CD4-positive, alpha-beta memory T cell (primary cell): ENCODE data around the gene TRPM5. TPM values are rescaled to one million over a fixed set of nuclear protein-coding genes. Genes with fewer than 3 reads are reported as not detected.

Experiments
- CTCF ChIA-PET: fragments of 350-600 bp; sonication (Branson Sonifier 250); formaldehyde crosslinking; loops from one replicate; lab custom pipeline; 2021; ENCODE audit warnings: inconsistent platforms; ENCODE audit not compliant: partially characterized antibody; lab: Charles Lee
- POLR2A ChIA-PET: fragments of 350-600 bp; sonication (Branson Sonifier 250); formaldehyde crosslinking; loops from one replicate; lab custom pipeline; 2021; ENCODE audit not compliant: partially characterized antibody; lab: Charles Lee
- DNase-seq, 5 donors: peaks; one replicate each; pipeline versions ENCODE4 v3.0.0 to v3.0.0-alpha.2; 2020 to 2022; ENCODE audit warnings: mixed read lengths in 1 of 5
- H3K27ac ChIP-seq: one replicate; pipeline ENCODE4 v1.7.0; 2013; ENCODE audit warnings: low read depth, low read length
- H3K27me3 ChIP-seq: 2 replicates; pipeline ENCODE4 v1.7.0; 2013; ENCODE audit warnings: mild to moderate bottlenecking, low read length, moderate library complexity; ENCODE audit not compliant: insufficient read depth
- H3K36me3 ChIP-seq: 2 replicates; pipeline ENCODE4 v1.7.0; 2013; ENCODE audit warnings: mild to moderate bottlenecking, low read length, moderate library complexity; ENCODE audit not compliant: insufficient read depth
- H3K4me1 ChIP-seq: 2 replicates; pipeline ENCODE4 v1.7.0; 2013; ENCODE audit warnings: mild to moderate bottlenecking, low read length, moderate library complexity; ENCODE audit not compliant: insufficient read depth
- H3K4me3 ChIP-seq, 2 donors: one replicate each; pipeline ENCODE4 v1.7.0; 2013; ENCODE audit warnings: low read length in 2 of 2, mild to moderate bottlenecking in 1 of 2
- H3K9me3 ChIP-seq, 2 donors: one replicate each; pipeline ENCODE4 v1.7.0; 2013; ENCODE audit warnings: low read length in 2 of 2, control low read depth in 1 of 2; ENCODE audit not compliant: control insufficient read depth in 1 of 2
- H3K27ac Mint-ChIP-seq, 7 donors: one replicate each; pipeline ENCODE4 v1.8.0; 2020 to 2021; ENCODE audit warnings: mixed read lengths in 7 of 7, mild to moderate bottlenecking in 6 of 7, inconsistent platforms in 3 of 7, moderate library complexity in 3 of 7
- H3K27me3 Mint-ChIP-seq, 2 donors: one replicate each; pipeline ENCODE4 v1.8.0; 2020 to 2021; ENCODE audit warnings: mixed read lengths in 2 of 2
- H3K36me3 Mint-ChIP-seq, 2 donors: one replicate each; pipeline ENCODE4 v1.8.0; 2020 to 2021; ENCODE audit warnings: mixed read lengths in 2 of 2, inconsistent platforms in 1 of 2, mild to moderate bottlenecking in 1 of 2
- H3K4me1 Mint-ChIP-seq, 4 donors: one replicate each; pipeline ENCODE4 v1.8.0; 2020 to 2021; ENCODE audit warnings: mixed read lengths in 4 of 4, mild to moderate bottlenecking in 1 of 4
- H3K4me3 Mint-ChIP-seq, 8 donors: one replicate each; pipeline ENCODE4 v1.8.0; 2020 to 2021; ENCODE audit warnings: mixed read lengths in 8 of 8, mild to moderate bottlenecking in 7 of 8, moderate library complexity in 6 of 8, inconsistent platforms in 3 of 8
- H3K9me3 Mint-ChIP-seq, 8 donors: one replicate each; pipeline ENCODE4 v1.8.0; 2020 to 2021; ENCODE audit warnings: mixed read lengths in 8 of 8, mild to moderate bottlenecking in 5 of 8, inconsistent platforms in 3 of 8, moderate library complexity in 1 of 8
- intact Hi-C: fragments of 100-400 bp; cut with micrococcal nuclease; formaldehyde crosslinking; loops from one replicate; pipeline ENCODE4 v1.15.1; 2023
- polyA plus RNA-seq, 2 donors: library from polyadenylated mRNA; unstranded; fragments of 300-500 nt; fragmentation: Illumina TruSeq; gene quantifications; one replicate each; pipeline ENCODE4 v1.2.3, GENCODE V29; 2021
- total RNA-seq, 2 experiments: library from RNA; stranded (reverse); gene quantifications; one replicate each; pipeline ENCODE4 v1.2.3, GENCODE V29; 2021

The TRPM5 gene
- total and polyA plus RNA-seq, 4 experiments from 2014 or later = 0.19 to 0.23 TPM; not detected in 2

- H3K27ac ChIP-seq = no peak overlapping the region
- H3K9me3 Mint-ChIP-seq = no peaks in the 10 kb centered on the region
- H3K27me3 Mint-ChIP-seq = no peaks in the 10 kb centered on the region
- H3K4me3 ChIP-seq = no peak overlapping the region
- CTCF ChIA-PET = interaction anchor here (1.2 to 1.4 kb wide), 2 partner anchors 8 to 44 kb away, joined by 3 to 4 read pairs; no protein-coding TSS in a partner anchor
- peaks cover 14 to 80% (median 52%) of the 10 kb centered on the region in 4 donors for H3K4me1 Mint-ChIP-seq
- H3K27ac Mint-ChIP-seq = peak overlapping the region in 2 of 7 donors; percentile 76 to 85
- POLR2A ChIA-PET = interaction anchor here (3.2 kb wide), 1 partner anchor 20 kb away, joined by 35 read pairs; the partner anchor contains the start of genes KCNQ1 and TRPM5
- no peaks in the 10 kb centered on the region for H3K9me3 ChIP-seq
- intact Hi-C loops = no loop called here
- no peaks in the 10 kb centered on the region for H3K27me3 ChIP-seq
- no peak overlapping the region for H3K4me3 Mint-ChIP-seq
- no peaks in the 10 kb centered on the region for H3K36me3 ChIP-seq
- no peak for DNase-seq
- H3K36me3 Mint-ChIP-seq = no peaks in the 10 kb centered on the region
- H3K4me1 ChIP-seq = peaks cover 39% of the 10 kb centered on the region
Measured at GRCh38 chr11:2464451-2465165, 20.3 kb upstream of the TRPM5 start.

- no peaks in the 10 kb centered on the region for H3K36me3 ChIP-seq
- ChIA-PET POLR2A (no interaction called here), CTCF (interaction anchor here (1.2 kb wide), 1 partner anchor 43 kb away, joined by 4 read pairs; no protein-coding TSS in a partner anchor)
- H3K9me3 ChIP-seq = no peaks in the 10 kb centered on the region
- Mint-ChIP-seq H3K9me3 (no peaks in the 10 kb centered on the region), H3K27me3 (no peaks in the 10 kb centered on the region), H3K36me3 (no peaks in the 10 kb centered on the region), H3K4me1 (peaks cover 12 to 80% (median 51%) of the 10 kb centered on the region in 4 donors), H3K4me3 (no peak overlapping the region), H3K27ac (no peak overlapping the region)
- H3K27ac ChIP-seq = no peak overlapping the region
- intact Hi-C loops = no loop called here
- no peak overlapping the region for H3K4me3 ChIP-seq
- no peaks in the 10 kb centered on the region for H3K27me3 ChIP-seq
- no peak for DNase-seq
- H3K4me1 ChIP-seq = peaks cover 39% of the 10 kb centered on the region
Measured at GRCh38 chr11:2463766-2464277, 19.5 kb upstream of the TRPM5 start.

- Mint-ChIP-seq H3K4me1 (peaks cover 13 to 80% (median 50%) of the 10 kb centered on the region in 4 donors), H3K36me3 (no peaks in the 10 kb centered on the region), H3K27ac (peak overlapping the region in 1 of 7 donors; percentile 69), H3K9me3 (no peaks in the 10 kb centered on the region), H3K27me3 (no peaks in the 10 kb centered on the region), H3K4me3 (no peak overlapping the region)
- no peak for DNase-seq
- Histone ChIP-seq H3K9me3 (no peaks in the 10 kb centered on the region), H3K27me3 (no peaks in the 10 kb centered on the region), H3K4me1 (peaks cover 35% of the 10 kb centered on the region), H3K4me3 (no peak overlapping the region), H3K27ac (no peak overlapping the region), H3K36me3 (no peaks in the 10 kb centered on the region)
- intact Hi-C loops = no loop called here
- POLR2A ChIA-PET = no interaction called here
- CTCF ChIA-PET = no interaction called here
Measured at GRCh38 chr11:2462986-2463765, 18.9 kb upstream of the TRPM5 start.

- Histone ChIP-seq H3K4me3 (no peak overlapping the region), H3K36me3 (no peaks in the 10 kb centered on the region), H3K27ac (no peak overlapping the region), H3K4me1 (peaks cover 29% of the 10 kb centered on the region), H3K9me3 (no peaks in the 10 kb centered on the region), H3K27me3 (no peaks in the 10 kb centered on the region)
- H3K9me3 Mint-ChIP-seq = no peaks in the 10 kb centered on the region
- intact Hi-C loops = no loop called here
- POLR2A ChIA-PET = no interaction called here
- H3K36me3 Mint-ChIP-seq = no peaks in the 10 kb centered on the region
- no peaks in the 10 kb centered on the region for H3K27me3 Mint-ChIP-seq
- H3K4me3 Mint-ChIP-seq = no peak overlapping the region
- peaks cover 11 to 77% (median 45%) of the 10 kb centered on the region in 4 donors for H3K4me1 Mint-ChIP-seq
- no peak for DNase-seq
- H3K27ac Mint-ChIP-seq = peak overlapping the region in 1 of 7 donors; percentile 69
- CTCF ChIA-PET = no interaction called here
Measured at GRCh38 chr11:2462543-2462985, 18.2 kb upstream of the TRPM5 start.

DNA sequence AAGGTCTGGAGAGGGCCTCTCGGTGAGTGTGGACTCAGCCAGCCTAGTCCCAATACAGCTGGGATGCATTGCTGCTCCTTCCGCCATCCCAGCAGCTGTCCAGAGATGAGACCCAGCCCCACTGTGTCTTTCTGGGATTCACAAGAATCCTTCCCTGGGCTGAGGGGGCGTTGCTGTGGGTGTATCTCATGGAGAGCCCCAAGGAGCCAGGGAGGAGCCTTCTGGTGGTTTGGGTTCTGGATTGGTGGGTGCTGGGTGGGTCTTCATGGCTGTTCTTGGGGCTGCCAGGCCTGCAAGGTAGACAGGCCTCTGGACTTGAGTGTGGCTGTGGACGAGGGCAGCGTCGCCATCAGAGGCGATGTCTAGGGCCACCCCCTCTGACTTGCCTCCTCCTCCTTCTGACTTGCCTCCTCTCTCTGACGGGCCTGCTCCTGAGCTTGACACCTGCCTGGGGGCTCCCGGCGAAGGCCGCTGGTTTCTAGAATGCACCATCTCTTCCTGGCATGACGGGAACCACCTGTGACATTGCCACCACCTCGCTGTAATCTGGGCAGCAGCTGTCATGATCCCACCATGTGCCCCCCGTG, 17.7 kb upstream of the TRPM5 start:
- peak overlapping the region in 1 of 8 donors; percentile 25 for H3K4me3 Mint-ChIP-seq
- H3K4me1 Mint-ChIP-seq = peaks cover 10 to 71% (median 40%) of the 10 kb centered on the region in 4 donors
- H3K36me3 Mint-ChIP-seq = no peaks in the 10 kb centered on the region
- ChIA-PET POLR2A (no interaction called here), CTCF (no interaction called here)
- intact Hi-C loops = no loop called here
- H3K27me3 Mint-ChIP-seq = no peaks in the 10 kb centered on the region
- H3K27ac Mint-ChIP-seq = peak overlapping the region in 1 of 7 donors; percentile 57
- no peak for DNase-seq
- no peaks in the 10 kb centered on the region for H3K27me3 ChIP-seq
- H3K4me1 ChIP-seq = peaks cover 24% of the 10 kb centered on the region
- no peaks in the 10 kb centered on the region for H3K9me3 Mint-ChIP-seq
- H3K4me3 ChIP-seq = no peak overlapping the region
- no peak overlapping the region for H3K27ac ChIP-seq
- no peaks in the 10 kb centered on the region for H3K36me3 ChIP-seq
- H3K9me3 ChIP-seq = no peaks in the 10 kb centered on the region

- H3K4me1 Mint-ChIP-seq = peaks cover 7 to 65% (median 34%) of the 10 kb centered on the region in 4 donors
- intact Hi-C loops = no loop called here
- Histone ChIP-seq H3K4me3 (no peak overlapping the region), H3K27ac (no peak overlapping the region), H3K27me3 (no peaks in the 10 kb centered on the region), H3K36me3 (no peaks in the 10 kb centered on the region), H3K9me3 (no peaks in the 10 kb centered on the region), H3K4me1 (peaks cover 17% of the 10 kb centered on the region)
- no peaks in the 10 kb centered on the region for H3K36me3 Mint-ChIP-seq
- CTCF ChIA-PET = no interaction called here
- H3K27ac Mint-ChIP-seq = peak overlapping the region in 2 of 7 donors; percentile 60 to 64
- H3K9me3 Mint-ChIP-seq = no peaks in the 10 kb centered on the region
- DNase-seq = no peak
- POLR2A ChIA-PET = no interaction called here
- H3K27me3 Mint-ChIP-seq = no peaks in the 10 kb centered on the region
- H3K4me3 Mint-ChIP-seq = peak overlapping the region in 1 of 8 donors; percentile 25
Measured at GRCh38 chr11:2461253-2461955, 17.1 kb upstream of the TRPM5 start.
